ENCODE measurements around the gene FRMPD1. TPM values are rescaled to one million over a fixed set of nuclear protein-coding genes. Genes with fewer than 3 reads are reported as not detected.

The FRMPD1 gene
- total and polyA plus RNA-seq, 2 experiments from 2014 or later, result not detected

GRCh38 chr9:37694355-37694754 lies 43.6 kb downstream of the FRMPD1 start:
- TF ChIP-seq EZH2 (IDR thresholded peaks at IDR 0.05; ENCODE audit: insufficient read depth, poor library complexity, severe bottlenecking), result no peak
- no peak for TF ChIP-seq EZH2phosphoT487 (IDR thresholded peaks at IDR 0.05; ENCODE audit: insufficient read depth, low read depth)
- Histone ChIP-seq H3K36me3 (ENCODE audit: low read depth) (no peaks in the 10 kb centered on the region), H3K9ac (no peak overlapping the region), H3K4me2 (ENCODE audit: unreplicated experiment) (no peak overlapping the region), H3K27me3 (replicated peaks; ENCODE audit: insufficient read depth) (peaks cover 90% of the 10 kb centered on the region), H3K4me3 (no peak overlapping the region), H4K20me1 (ENCODE audit: insufficient read depth) (no peaks in the 10 kb centered on the region), H3K4me1 (ENCODE audit: insufficient read depth) (no peaks in the 10 kb centered on the region), H3K9me2 (ENCODE audit: insufficient read depth) (no peaks in the 10 kb centered on the region), H3K79me2 (ENCODE audit: insufficient read depth) (no peaks in the 10 kb centered on the region), H3K27ac (no peak overlapping the region), H2AFZ (no peak overlapping the region), H3F3A (ENCODE audit: insufficient read depth) (no peaks in the 10 kb centered on the region), H3K9me3 (ENCODE audit: low read depth) (no peaks in the 10 kb centered on the region)
- in situ Hi-C loops (cut with MboI), result no loop called here
- WGBS, 2 experiments (ENCODE audit: low coverage in 1 of 2, low lambda C conversion rate in 2 of 2, missing lambda C conversion rate in 2 of 2), result 69 to 73% methylated on average over 5 of the region's 5 CpGs
- DNase-seq, result no peak

GRCh38 chr9:37696528-37696927 lies 45.8 kb downstream of the FRMPD1 start:
- Histone ChIP-seq H3K4me2 (ENCODE audit: unreplicated experiment) (no peak overlapping the region), H4K20me1 (ENCODE audit: insufficient read depth) (no peaks in the 10 kb centered on the region)

GRCh38 chr9:37700131-37700530 lies 49.4 kb downstream of the FRMPD1 start:
- Histone ChIP-seq H3F3A (ENCODE audit: insufficient read depth) (no peaks in the 10 kb centered on the region), H3K36me3 (ENCODE audit: low read depth) (no peaks in the 10 kb centered on the region), H3K9ac (no peak overlapping the region), H3K79me2 (ENCODE audit: insufficient read depth) (no peaks in the 10 kb centered on the region), H3K4me2 (ENCODE audit: unreplicated experiment) (no peak overlapping the region), H3K9me3 (ENCODE audit: low read depth) (no peaks in the 10 kb centered on the region), H3K27me3 (replicated peaks; ENCODE audit: insufficient read depth) (peaks cover 87% of the 10 kb centered on the region), H2AFZ (no peak overlapping the region), H3K4me1 (ENCODE audit: insufficient read depth) (no peaks in the 10 kb centered on the region), H3K4me3 (no peak overlapping the region), H3K9me2 (ENCODE audit: insufficient read depth) (no peaks in the 10 kb centered on the region), H4K20me1 (ENCODE audit: insufficient read depth) (no peaks in the 10 kb centered on the region), H3K27ac (no peak overlapping the region)
- no peak for TF ChIP-seq EZH2 (IDR thresholded peaks at IDR 0.05; ENCODE audit: insufficient read depth, poor library complexity, severe bottlenecking)
- TF ChIP-seq EZH2phosphoT487 (IDR thresholded peaks at IDR 0.05; ENCODE audit: insufficient read depth, low read depth), result no peak
- no peak for DNase-seq
- 2 to 8% methylated on average over 3 of the region's 3 CpGs for WGBS, 2 experiments (ENCODE audit: low coverage in 1 of 2, low lambda C conversion rate in 2 of 2, missing lambda C conversion rate in 2 of 2)
- in situ Hi-C loops (cut with MboI), result no loop called here

More at GRCh38 chr9:37696528-37696927, 45.8 kb downstream of the FRMPD1 start:
- no peaks in the 10 kb centered on the region for H3K9me3 ChIP-seq (ENCODE audit: low read depth)
- TF ChIP-seq EZH2 (IDR thresholded peaks at IDR 0.05; ENCODE audit: insufficient read depth, poor library complexity, severe bottlenecking) (no peak), EZH2phosphoT487 (IDR thresholded peaks at IDR 0.05; ENCODE audit: insufficient read depth, low read depth) (no peak)
- no peak overlapping the region for H3K27ac ChIP-seq
- H3K27me3 ChIP-seq (replicated peaks; ENCODE audit: insufficient read depth), result peaks cover 91% of the 10 kb centered on the region
- no peaks in the 10 kb centered on the region for H3K9me2 ChIP-seq (ENCODE audit: insufficient read depth)
- H3K79me2 ChIP-seq (ENCODE audit: insufficient read depth), result no peaks in the 10 kb centered on the region
- no peaks in the 10 kb centered on the region for H3F3A ChIP-seq (ENCODE audit: insufficient read depth)
- H3K36me3 ChIP-seq (ENCODE audit: low read depth), result no peaks in the 10 kb centered on the region
- H3K4me3 ChIP-seq, result no peak overlapping the region
- H3K9ac ChIP-seq, result no peak overlapping the region
- H3K4me1 ChIP-seq (ENCODE audit: insufficient read depth), result no peaks in the 10 kb centered on the region
- in situ Hi-C loops (cut with MboI), result no loop called here
- WGBS, 2 experiments (ENCODE audit: low coverage in 1 of 2, low lambda C conversion rate in 2 of 2, missing lambda C conversion rate in 2 of 2), result 0 to 8% methylated on average over 1 of the region's 1 CpG
- no peak overlapping the region for H2AFZ ChIP-seq
- DNase-seq, result no peak

GRCh38 chr9:37700900-37701299 lies 50.1 kb downstream of the FRMPD1 start:
- 85 to 89% methylated on average over 3 of the region's 3 CpGs for WGBS, 2 experiments (ENCODE audit: low coverage in 1 of 2, low lambda C conversion rate in 2 of 2, missing lambda C conversion rate in 2 of 2)
- Histone ChIP-seq H3K9ac (no peak overlapping the region), H3K4me1 (ENCODE audit: insufficient read depth) (no peaks in the 10 kb centered on the region), H3K36me3 (ENCODE audit: low read depth) (no peaks in the 10 kb centered on the region), H3K4me3 (no peak overlapping the region), H3F3A (ENCODE audit: insufficient read depth) (no peaks in the 10 kb centered on the region), H2AFZ (no peak overlapping the region), H3K4me2 (ENCODE audit: unreplicated experiment) (no peak overlapping the region), H3K27me3 (replicated peaks; ENCODE audit: insufficient read depth) (peaks cover 83% of the 10 kb centered on the region), H4K20me1 (ENCODE audit: insufficient read depth) (no peaks in the 10 kb centered on the region), H3K9me2 (ENCODE audit: insufficient read depth) (no peaks in the 10 kb centered on the region), H3K79me2 (ENCODE audit: insufficient read depth) (no peaks in the 10 kb centered on the region), H3K9me3 (ENCODE audit: low read depth) (no peaks in the 10 kb centered on the region), H3K27ac (no peak overlapping the region)
- TF ChIP-seq EZH2 (IDR thresholded peaks at IDR 0.05; ENCODE audit: insufficient read depth, poor library complexity, severe bottlenecking) (no peak), EZH2phosphoT487 (IDR thresholded peaks at IDR 0.05; ENCODE audit: insufficient read depth, low read depth) (no peak)
- in situ Hi-C loops (cut with MboI), result no loop called here
- DNase-seq, result no peak

DNA sequence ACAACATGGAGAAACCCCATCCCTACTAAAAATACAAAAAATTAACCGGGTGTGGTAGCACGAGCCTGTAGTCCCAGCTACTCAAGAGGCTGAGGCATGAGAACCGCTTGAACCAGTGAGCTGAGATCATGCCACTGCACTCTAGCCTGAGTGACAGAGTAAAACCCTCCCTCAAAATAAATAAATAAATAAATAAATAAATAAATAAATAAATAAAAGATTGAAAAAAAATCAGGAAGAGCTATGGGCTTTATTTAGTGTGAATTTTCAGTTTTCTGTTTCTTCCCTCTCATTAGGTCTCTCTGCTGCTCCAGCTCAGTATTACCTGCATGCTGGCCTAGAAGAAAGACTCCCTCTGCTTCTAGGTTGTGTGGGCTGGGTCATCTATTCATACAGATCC lies 55.0 kb downstream of the FRMPD1 start:
- no peaks in the 10 kb centered on the region for H3K79me2 ChIP-seq (ENCODE audit: insufficient read depth)
- no peak for DNase-seq
- no peaks in the 10 kb centered on the region for H3K36me3 ChIP-seq (ENCODE audit: low read depth)
- WGBS, 2 experiments (ENCODE audit: low coverage in 1 of 2, low lambda C conversion rate in 2 of 2, missing lambda C conversion rate in 2 of 2), result 57 to 73% methylated on average over 3 of the region's 3 CpGs
- TF ChIP-seq EZH2 (IDR thresholded peaks at IDR 0.05; ENCODE audit: insufficient read depth, poor library complexity, severe bottlenecking) (no peak), EZH2phosphoT487 (IDR thresholded peaks at IDR 0.05; ENCODE audit: insufficient read depth, low read depth) (no peak)
- no peak overlapping the region for H2AFZ ChIP-seq
- no peaks in the 10 kb centered on the region for H3K4me1 ChIP-seq (ENCODE audit: insufficient read depth)
- no peaks in the 10 kb centered on the region for H4K20me1 ChIP-seq (ENCODE audit: insufficient read depth)
- H3K9me2 ChIP-seq (ENCODE audit: insufficient read depth), result no peaks in the 10 kb centered on the region
- peaks cover 85% of the 10 kb centered on the region for H3K27me3 ChIP-seq (replicated peaks; ENCODE audit: insufficient read depth)
- H3K4me3 ChIP-seq, result no peak overlapping the region
- no peak overlapping the region for H3K9ac ChIP-seq
- H3F3A ChIP-seq (ENCODE audit: insufficient read depth), result 0 out of 2 replicates have a peak, but pooled peaks cover 4% of the 10 kb centered on the region
- in situ Hi-C loops (cut with MboI), result no loop called here
- no peak overlapping the region for H3K4me2 ChIP-seq (ENCODE audit: unreplicated experiment)
- H3K27ac ChIP-seq, result no peak overlapping the region
- H3K9me3 ChIP-seq (ENCODE audit: low read depth), result no peaks in the 10 kb centered on the region
